NCI-H1105 treated with DMSO at 0.1 percent for 48 hours (cell line): ENCODE data around the gene SAMD3.
A peak's percentile ranks its signal among the peaks of the same experiment; 100 is the strongest.
"Not testable (repeated sequence)": the region's sequence is repeated elsewhere in the genome, so short reads cannot be mapped to it uniquely, and the experiment has no call there.

ENCODE experiments used
- DNase-seq: peaks from one replicate; lab custom pipeline; 2025; lab: John Stamatoyannopoulos, UW

Gene SAMD3

GRCh38 chr6:130132286-130132701 is 90.5 kb downstream of the SAMD3 start:
- no peak for DNase-seq

GRCh38 chr6:130129762-130130246 is 92.9 kb downstream of the SAMD3 start:
- no peak for DNase-seq

- DNase-seq = no peak
These were observed 94.4 kb downstream of the SAMD3 start for GRCh38 chr6:130128326-130128725.

- no peak for DNase-seq
These were observed 95.6 kb downstream of the SAMD3 start for GRCh38 chr6:130127195-130127594.

GRCh38 chr6:130122243-130122642 is 100.5 kb downstream of the SAMD3 start:
- DNase-seq = no peak

GRCh38 chr6:130120731-130121130 is 102.0 kb downstream of the SAMD3 start:
- no peak for DNase-seq

- no peak for DNase-seq
These were observed 103.5 kb downstream of the SAMD3 start for GRCh38 chr6:130119211-130119610.

GRCh38 chr6:130118236-130118635 is 104.5 kb downstream of the SAMD3 start:
- DNase-seq = no peak

GRCh38 chr6:130117187-130117701 is 105.5 kb downstream of the SAMD3 start:
- not testable (repeated sequence) for DNase-seq

- DNase-seq = no peak
These were observed 106.5 kb downstream of the SAMD3 start for GRCh38 chr6:130116273-130116672.

- DNase-seq = no peak
These were observed 107.7 kb downstream of the SAMD3 start for GRCh38 chr6:130115036-130115435.

- DNase-seq = no peak
These were observed 109.5 kb downstream of the SAMD3 start for GRCh38 chr6:130113201-130113710.

GRCh38 chr6:130111031-130111430 is 111.7 kb downstream of the SAMD3 start:
- DNase-seq = no peak

GRCh38 chr6:130107710-130108109 is 115.0 kb downstream of the SAMD3 start:
- no peak for DNase-seq

- DNase-seq = no peak
These were observed 116.6 kb downstream of the SAMD3 start for GRCh38 chr6:130105996-130106704.

- DNase-seq = no peak
These were observed 123.6 kb downstream of the SAMD3 start for GRCh38 chr6:130099119-130099518.

- DNase-seq = peak; percentile 12
These were observed 124.4 kb downstream of the SAMD3 start for GRCh38 chr6:130098317-130098716.
